Measurements from ENCODE around the gene KRTAP10-1.
"Not testable (repeated sequence)": the region's sequence is repeated elsewhere in the genome, so short reads cannot be mapped to it uniquely, and the experiment has no call there.

Gene KRTAP10-1, protein sequence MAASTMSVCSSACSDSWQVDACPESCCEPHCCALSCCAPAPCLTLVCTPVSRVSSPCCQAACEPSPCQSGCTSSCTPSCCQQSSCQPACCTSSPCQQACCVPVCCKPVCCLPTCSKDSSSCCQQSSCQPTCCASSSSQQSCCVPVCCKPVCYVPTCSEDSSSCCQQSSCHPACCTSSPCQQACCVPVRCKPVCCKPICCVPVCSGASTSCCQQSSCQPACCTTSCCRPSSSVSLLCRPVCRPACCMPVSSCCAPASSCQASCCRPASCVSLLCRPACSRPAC

DNA sequence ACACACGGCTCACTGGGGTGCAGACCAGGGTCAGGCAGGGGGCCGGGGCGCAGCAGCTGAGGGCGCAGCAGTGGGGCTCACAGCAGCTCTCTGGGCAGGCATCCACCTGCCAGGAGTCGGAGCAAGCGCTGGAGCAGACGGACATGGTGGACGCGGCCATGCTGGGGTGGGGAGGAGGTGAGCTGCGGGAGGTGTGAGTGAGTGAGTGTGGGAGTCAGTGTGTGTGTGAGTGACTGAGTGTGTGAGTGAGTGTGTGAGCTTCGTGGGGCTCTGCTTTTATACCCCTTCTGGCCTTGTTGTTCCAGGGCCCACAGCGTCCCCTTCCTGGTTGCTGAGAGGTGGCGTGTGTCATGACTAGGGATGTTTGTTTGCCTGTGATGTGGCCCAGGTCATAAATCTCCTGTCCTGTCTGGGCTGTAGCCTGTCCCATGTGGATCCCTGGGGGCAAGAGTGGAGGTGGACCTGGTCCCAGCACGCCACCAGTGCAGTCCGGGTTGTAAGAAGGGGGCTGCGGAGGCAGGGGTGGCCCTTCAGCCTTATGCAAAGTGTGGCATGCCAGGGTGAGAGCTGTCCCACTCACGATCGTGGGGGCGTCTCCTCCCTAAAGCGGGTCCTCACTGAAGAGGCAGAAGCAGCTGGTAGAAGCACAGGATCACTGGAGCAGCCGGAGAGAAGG is at the start of gene KRTAP10-1:
Gene KRTAP10-1 (minus strand): TSS at position 205 of the 676 bp plus-strand sequence. CDS start 45 bp downstream, at position 160.
- DNase-seq = no peak

DNA sequence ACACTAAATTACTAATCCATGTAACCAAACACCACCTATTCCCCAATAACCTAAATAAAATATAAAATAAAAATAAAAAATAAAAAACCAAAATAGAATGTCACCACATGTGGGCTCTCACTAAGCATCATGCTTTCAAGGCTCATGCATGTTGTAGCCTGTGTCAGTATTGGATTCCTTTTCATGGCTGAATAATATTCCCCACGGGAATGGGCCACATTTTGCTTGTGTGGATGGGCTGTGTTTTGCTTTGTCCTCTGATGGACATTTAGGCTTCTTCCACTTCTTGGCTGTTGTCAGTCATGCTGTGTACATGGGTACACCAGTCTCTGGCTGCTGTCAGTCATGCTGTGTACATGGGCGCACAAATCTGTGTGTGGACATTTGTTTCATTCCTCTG is 49.1 kb upstream of the KRTAP10-1 start:
- DNase-seq = no peak

DNA sequence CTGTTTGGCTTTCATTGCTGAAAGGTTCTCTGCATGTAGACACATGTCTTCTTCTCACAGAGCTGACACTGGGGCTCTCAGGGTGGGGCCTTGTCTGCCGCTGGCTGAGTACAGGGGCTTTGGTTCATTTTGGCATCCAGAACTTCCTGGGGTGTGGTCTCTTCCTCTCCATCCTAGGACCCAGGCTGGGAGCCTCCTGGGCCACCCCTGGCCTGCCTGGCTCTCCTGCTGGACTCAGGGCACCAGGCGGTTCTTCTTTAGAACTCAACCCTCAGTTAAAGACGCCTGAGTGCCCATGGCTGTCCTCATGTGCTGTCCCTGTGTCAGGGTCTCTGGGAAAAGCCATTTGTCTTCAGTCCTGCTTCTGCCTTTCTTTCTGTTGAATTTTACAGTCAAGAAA is 45.9 kb upstream of the KRTAP10-1 start:
- DNase-seq = no peak

DNA sequence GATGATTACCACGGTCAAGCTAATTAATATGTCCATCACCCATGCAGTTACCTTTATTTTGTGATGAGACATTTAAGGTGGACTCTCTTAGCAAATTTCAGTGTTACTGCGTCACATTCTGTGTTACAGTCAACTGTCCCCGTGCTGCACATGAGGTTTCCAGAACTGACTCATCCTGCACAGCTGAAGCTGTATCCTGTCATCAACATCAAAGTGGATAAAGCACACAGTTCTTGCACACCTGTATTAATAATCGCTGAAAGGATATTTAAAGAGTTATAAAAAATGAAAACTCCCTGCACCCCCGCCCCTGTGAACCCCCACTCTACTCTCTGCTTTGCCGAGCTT is 43.8 kb upstream of the KRTAP10-1 start:
- no peak for DNase-seq

DNA sequence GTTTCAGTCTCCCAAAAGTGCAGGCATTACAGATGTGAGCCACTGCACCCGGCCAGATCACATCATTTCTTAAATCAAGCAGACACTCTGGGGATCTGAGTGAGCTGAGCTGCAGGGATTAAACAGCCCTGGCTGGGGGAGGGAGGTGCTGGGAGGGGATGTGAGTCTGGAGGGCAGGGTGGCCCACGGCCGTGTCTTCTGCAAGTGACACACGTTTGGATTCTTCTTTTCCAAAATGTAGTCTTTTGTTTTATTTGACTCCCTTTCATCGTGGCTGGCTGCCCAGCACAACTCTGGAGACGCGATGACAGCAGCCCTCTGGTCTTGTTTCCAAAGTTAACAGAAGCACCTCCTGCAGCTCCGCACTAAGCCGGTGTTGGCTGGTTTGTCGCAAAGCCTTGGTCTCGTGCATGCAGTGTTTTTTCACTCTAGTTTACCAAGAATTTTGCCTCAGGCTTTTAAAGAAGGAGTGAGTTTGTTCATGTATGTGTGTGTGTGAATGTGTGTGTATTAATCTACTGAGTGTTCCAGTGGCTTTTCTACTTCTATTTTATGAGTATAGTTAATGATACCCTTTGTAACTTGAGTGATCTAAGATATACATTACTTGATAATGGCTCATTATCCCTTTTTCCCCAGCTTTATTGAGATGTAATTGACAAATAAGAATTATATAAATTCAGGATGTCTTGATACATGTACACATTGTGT is 43.2 kb upstream of the KRTAP10-1 start:
- no peak for DNase-seq

DNA sequence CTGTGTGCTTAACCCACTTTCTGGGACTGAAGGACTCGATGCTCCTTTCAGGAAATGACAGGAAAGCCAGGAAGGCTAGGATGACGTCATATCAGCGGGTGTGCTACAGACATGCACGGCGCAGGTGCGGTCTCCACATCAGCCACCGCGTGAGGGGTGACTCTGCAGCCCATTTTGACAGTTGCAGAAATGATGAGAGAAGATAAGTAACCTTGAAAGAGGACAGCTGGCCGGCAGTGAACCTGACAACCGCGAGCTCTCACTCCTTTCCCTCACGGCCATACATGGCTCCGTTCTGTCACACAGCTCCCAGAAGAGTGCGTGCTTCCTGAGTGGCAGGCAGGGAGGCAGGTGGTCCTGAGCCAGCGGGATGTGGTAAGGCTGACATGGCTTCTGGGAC is 42.1 kb upstream of the KRTAP10-1 start:
- no peak for DNase-seq

DNA sequence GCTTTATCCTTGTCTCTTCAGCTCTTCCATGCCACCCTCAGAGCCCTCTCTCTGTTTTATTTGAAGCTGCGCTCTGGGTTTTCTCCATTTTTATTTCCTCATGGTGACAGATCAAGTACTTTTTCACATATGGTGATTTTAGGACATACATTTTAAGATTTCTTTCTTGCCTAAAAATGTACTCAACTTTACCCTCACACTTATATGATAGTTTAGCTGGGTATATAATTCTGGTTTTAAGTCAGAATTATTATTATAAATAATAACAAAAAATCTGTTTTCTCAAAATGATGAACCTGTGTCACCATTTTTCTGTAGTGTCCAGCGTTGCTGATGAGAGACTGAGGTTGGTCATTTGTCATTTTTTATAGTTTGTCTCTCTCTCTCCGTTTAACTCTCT is 41.2 kb upstream of the KRTAP10-1 start:
- no peak for DNase-seq

DNA sequence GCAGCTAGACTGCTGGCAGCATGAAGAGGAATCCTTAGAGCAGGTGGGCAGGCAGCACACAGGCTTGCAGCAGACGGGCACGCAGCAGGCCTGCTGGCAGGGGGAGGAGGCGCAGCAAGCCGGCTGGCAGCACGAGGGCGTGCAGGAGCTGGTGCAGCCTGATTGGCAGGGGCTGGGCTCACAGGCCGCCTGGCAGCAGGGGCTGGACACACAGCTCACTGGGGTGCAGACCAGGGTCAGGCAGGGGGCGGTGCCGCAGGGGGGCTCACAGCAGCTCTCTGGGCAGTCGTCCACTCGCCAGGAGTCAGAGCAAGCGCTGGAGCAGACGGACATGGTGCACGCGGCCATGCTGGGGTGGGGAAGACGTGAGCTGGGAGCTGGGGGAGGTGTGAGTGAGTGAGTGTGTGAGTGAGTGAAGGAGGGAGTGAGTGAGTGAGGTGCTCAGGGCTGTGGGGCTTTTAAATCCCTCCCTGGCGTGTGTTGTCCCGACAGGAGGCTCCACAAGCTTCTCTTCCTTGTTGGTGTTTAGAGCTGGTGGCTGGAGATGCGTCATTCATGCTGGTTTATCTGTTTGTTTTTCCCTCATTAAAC is 40.3 kb upstream of the KRTAP10-1 start, which contains the start of gene KRTAP10-5:
Gene KRTAP10-5 (minus strand): TSS at position 374 of the 591 bp plus-strand sequence. CDS start 26 bp downstream, at position 348.
- DNase-seq = not testable (repeated sequence)

DNA sequence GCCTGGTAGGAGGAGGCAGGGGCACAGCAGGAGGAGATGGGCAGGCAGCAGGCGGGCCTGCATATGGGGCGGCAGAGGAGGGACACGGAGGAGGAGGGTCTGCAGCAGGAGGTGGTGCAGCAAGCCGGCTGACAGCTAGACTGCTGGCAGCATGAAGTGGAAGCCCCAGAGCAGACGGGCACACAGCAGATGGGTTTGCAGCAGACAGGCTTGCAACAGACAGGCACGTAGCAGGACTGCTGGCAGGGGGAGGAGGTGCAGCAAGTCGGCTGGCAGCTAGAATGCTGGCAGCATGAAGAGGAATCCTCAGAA is 39.8 kb upstream of the KRTAP10-1 start:
- DNase-seq = no peak

DNA sequence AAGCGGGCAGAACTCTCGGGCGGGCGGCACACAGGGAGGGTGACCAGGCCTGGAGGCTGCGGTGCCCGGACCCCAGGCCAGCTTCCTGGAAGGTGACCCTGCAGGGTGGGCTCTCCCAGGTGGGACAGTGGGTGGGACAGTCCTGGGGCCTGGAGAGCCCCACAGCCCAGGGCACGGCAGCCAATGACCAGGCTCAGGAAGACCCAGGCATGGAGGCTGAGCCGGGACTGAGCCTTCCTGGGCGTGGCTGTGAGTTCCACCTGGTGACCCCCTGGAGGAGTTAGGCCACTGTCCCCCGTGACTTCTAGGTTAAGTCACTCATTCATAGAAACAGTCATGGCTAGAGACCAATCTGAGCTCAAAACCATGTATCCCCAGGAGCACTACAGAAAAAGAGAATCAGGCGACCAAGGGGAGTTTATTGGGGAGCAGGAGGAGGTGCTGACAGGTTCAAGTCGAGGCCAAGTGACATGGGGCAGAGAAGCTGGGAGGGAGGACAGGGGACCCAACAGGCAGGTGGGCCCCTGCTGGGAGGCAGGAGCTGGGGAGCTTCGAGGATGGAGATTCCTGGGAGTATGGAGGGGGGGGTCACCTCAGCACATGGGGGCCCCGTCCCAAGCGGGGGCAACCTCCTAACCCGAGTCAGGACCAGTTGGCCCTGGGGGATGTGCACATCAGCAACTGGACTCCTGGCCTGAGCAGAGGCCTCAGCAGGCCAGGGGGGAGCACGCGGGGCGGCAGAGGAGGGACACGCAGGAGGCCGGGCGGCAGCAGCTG is 39.2 kb upstream of the KRTAP10-1 start:
- DNase-seq = no peak

DNA sequence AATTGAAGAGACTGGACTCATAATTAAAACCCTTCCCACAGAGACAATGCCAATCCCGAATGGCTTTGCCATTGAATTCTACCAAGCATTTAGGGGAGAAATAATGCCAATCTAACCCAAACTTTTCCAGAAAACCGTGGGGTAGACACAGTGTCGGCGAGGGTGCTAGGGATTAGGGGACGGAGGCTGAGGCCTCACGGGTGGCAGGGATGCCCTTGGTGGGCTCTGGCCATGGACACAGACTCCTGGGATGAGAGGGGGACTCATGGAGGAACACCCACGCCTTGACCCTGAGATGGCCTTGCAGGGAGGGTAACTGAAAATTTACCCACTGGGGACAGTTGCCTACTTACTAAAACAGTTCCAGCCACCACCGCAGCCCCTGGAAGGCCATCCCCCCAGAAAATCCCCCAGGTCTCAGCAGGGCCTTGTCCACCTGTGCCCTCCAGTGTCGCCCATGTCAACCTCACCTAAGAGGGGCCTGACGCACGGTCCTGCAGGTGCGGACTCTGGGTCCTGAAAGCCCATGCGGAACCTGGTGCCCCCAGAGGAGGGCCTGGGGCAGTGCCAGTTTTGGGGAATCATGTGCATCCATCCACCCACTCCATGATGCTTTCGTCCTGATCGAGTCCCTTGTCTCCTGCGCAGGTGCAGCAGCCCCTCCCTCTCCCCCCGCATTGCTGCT is 38.5 kb upstream of the KRTAP10-1 start:
- DNase-seq = no peak

DNA sequence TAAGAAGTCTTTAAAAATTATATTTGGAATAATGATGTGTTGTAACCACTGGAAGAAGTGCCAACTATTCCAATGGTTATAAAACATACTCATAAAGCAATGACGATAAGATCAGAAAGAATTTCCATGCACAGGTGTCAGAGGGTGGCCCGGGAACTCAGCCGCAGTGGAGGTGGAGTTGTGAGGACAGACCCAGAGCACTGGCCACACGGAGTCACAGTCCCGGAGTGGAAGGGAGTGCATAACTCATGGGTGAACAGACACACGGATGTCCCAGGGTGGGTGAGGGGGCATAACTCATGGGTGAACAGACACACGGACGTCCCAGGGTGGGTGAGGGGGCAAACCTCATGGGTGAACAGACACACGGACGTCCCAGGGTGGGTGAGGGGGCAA is 36.0 kb upstream of the KRTAP10-1 start:
- no peak for DNase-seq

DNA sequence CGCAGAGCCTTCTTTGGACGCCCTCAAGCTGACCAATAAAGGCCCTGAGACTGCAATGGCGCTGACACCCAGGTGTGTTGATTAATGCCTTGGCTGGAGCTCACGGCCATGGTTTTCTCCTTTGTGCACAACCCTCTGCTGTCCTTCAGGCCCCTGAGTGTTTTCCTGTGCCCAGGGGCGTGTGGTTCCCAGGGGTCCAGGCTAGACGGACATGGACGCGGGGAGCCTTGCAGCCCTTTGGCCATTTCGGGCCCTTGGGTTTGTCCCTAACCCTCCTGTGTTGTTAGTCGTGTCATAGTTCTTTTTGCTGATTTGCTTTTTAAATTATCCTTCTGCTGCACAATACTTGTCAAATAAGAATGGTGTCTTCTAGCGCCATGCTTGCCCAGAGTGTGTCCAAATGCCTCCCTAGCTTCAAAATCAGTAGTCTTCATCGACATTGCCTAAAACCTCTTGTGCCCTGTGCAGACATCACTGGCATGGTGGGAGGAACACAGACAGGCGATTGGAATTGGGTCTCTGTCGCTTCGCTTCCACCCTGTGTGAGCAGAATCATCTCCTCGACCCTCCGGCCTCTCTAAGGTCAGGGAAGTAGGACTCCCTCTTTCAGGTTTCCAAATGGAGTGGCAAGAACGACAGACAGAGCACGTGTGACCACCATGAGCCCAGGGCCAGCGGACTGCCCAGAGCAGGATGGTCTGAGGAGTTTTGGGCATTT is 35.5 kb upstream of the KRTAP10-1 start:
- no peak for DNase-seq

DNA sequence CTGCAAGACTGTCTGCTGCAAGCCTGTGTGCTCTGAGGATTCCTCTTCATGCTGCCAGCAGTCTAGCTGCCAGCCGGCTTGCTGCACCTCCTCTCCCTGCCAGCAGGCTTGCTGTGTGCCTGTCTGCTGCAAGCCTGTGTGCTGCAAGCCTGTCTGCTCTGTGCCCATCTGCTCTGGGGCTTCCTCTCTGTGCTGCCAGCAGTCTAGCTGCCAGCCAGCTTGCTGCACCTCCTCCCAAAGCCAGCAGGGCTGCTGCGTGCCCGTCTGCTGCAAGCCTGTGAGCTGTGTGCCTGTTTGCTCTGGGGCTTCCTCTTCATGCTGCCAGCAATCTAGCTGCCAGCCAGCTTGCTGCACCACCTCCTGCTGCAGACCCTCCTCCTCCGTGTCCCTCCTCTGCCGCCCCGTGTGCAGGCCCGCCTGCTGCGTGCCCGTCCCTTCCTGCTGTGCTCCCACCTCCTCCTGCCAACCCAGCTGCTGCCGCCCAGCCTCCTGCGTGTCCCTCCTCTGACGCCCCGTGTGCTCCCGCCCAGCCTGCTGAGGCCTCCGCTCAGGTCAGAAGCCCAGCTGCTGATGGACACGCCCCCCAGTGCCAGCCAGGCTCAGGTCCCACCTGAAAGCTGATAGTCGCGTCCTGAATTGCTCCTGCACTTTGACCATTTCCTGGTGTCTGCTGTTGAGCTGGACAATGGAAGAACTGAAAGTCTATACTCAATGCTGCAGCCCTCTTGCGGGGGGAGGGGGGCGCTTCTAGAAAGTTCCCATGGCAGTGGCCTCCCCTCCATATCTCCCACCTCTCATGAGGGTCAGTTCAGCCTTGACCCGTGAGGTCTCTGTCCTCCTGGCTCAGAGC is 34.7 kb upstream of the KRTAP10-1 start:
- no peak for DNase-seq

DNA sequence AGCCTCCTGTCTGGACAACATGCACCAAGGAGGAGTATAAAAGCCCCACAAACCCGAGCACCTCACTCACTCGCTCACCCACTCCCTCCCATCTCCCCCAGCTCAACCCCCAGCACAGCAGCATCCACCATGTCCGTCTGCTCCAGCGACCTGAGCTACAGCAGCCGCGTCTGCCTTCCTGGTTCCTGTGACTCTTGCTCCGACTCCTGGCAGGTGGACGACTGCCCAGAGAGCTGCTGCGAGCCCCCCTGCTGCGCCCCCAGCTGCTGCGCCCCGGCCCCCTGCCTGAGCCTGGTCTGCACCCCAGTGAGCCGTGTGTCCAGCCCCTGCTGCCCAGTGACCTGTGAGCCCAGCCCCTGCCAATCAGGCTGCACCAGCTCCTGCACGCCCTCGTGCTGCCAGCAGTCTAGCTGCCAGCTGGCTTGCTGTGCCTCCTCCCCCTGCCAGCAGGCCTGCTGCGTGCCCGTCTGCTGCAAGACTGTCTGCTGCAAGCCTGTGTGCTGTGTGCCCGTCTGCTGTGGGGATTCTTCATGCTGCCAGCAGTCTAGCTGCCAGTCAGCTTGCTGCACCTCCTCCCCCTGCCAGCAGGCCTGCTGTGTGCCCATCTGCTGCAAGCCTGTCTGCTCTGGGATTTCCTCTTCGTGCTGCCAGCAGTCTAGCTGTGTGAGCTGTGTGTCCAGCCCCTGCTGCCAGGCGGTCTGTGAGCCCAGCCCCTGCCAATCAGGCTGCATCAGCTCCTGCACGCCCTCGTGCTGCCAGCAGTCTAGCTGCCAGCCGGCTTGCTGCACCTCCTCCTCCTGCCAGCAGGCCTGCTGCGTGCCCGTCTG is 33.8 kb upstream of the KRTAP10-1 start, which contains the start of gene KRTAP10-4:
Gene KRTAP10-4 (plus strand): TSS at position 100 of the 827 bp plus-strand sequence. CDS start 30 bp downstream, at position 130.
- DNase-seq = not testable (repeated sequence)

DNA sequence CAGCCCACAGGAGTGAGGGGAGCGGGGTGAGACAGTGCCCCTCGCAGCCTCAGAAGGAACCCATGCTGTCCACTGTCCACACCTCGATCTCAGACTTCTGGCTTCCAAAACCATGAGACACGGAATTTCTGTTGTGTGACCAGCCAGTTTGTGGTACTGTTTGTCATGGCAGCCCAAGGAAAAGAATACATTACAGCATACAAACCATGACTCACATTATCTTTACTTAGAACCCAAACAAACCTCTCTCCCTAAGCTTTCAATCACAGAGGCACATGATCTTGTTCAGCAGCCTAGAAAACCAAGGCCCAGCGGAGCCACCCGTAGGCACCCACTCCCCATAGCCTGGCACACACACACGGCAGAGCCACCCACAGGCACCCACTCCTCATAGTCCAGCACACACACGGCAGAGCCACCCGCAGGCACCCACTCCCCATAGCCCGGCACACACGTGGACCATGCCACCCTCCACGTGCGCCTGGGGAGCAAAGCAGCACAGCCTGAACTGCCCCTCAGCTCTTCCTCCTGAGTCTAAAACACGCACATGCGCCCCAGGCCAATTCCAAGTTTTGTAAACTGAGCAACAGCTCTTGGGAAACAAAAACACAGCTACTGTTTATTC is 33.1 kb upstream of the KRTAP10-1 start:
- DNase-seq = no peak

DNA sequence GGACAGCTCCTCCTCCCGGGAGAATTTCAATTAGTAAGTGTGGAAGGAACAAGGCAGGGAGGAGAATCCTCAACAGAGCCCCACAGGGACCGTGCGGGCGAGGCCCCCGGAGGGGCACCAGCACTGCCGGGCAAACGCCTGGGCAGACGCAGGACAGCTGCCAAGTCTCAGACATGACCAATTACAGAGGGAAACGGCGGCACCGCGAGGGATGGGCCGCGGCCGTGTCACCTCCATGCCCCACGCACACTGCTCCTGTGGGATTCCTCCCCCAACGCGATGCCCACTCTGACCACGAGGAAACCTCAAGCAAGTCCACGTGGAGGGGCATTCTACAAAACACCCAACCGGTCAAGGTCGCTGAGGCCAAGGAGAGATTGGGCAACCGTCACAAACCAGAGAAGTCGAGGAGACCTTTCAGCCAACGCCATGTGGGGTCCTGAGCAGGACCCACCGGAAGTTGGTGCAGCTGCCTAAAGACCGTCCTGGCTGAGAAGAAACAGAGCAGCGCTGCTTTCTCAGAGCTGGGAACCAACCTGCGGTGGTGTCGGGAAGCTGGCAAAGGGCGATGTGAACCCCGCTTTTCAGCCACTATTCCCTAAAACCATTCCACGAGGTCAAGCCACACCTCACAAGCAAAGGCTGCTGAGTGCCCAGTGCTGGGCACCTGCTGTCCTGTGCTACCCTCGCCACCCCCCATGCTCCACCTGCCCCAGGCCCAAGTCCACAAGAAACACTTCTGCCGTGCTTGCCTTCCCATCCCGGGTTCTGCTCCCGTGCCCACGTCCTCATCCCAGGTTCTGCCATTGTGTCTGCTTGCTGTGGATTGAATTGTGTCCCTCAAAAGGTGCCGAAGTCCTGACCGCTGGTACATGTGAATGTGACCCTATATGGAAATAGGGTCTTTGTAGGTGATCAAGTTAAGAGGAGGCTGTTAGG is 32.1 kb upstream of the KRTAP10-1 start:
- DNase-seq = no peak

DNA sequence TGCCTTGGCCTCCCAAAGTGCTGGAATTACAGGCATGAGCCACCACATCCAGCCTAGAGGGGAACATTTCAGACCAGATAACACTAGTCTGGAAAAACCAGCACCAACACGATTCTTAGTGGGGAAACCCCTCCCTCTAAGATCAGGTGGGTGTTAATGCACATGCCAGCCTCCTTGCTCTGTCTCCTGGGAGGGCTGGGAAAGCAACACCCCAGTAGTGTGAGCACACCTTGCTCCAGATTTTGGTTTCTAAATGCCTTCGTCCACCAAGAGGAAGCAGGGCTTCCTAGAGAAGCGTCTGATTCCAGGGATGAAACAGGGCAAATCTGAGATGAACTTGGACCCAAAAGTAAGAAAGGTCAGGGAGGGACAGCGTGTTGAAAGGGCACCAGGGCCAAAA is 31.3 kb upstream of the KRTAP10-1 start:
- no peak for DNase-seq

All from NCI-H1105 treated with DMSO at 0.1 percent for 48 hours (cell line).